Stimulated activated CD8-positive, alpha-beta memory T cell treated with anti-CD3 and anti-CD28 coated beads, Interleukin-7, amount 100 ng/mL, for 1 hour (primary cell): ENCODE data around the gene FOSL2.
A peak's percentile ranks its signal among the peaks of the same experiment; 100 is the strongest.
"Not testable (repeated sequence)": the region's sequence is repeated elsewhere in the genome, so short reads cannot be mapped to it uniquely, and the experiment has no call there.

Source experiments
- DNase-seq, 2 donors: peaks; one replicate each; pipeline ENCODE4 v3.0.0-alpha.2; 2020; ENCODE audit warnings: low read depth in 2 of 2

The FOSL2 gene

DNA sequence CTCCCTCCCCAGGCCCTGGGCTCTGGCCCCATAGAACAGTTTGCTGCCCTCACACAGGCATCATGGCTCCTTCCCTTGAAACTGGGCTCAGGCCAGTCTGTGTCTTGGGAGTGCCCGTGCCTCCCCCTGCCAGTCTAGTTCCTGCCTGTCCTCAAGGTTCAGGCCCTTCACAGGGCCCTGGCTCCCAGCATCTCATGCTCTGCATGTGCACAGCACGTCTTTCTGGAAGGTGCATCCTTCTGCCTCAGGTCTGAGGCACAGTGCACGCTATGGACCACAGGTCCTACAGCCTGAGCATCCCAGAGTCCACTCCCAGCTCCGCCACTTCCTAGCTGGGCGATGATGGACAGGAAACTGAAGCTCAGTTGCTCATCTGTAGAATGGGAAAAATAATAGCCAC is 35.6 kb upstream of the FOSL2 start:
- DNase-seq = no peak

DNA sequence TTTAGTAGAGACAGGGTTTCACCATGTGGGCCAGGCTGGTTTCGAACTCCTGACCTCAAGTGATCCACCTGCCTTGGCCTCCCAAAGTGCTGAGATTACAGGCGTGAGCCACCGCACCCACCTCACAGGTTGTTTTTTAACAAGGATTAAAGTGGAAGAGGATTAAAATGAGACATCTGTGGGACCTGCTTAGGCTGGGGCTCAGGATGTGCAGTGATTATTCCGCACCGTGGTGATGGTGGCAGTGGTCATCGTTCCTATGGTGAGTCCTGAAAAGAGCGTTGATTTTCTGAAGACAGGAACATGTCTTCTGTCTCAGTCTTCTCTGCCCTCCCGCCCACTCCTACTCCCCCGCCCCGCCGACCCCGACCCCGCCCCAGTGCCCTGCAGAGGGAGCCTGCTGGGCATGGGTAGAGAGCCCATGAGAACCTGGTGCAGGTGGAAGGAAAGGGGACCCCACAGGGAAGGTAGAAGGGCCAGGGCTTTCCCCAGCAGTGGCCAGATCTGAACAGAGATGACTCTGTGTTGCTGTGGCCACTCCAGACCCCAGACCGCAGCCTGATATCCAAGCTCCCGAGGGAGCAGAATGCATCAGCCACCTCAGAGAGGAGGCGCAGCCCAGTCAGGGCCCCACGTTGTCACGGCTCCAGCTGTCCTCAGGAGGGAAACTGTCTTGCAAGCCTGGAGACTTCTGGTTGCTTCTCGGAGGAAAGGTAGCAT is 34.5 kb upstream of the FOSL2 start:
- no peak for DNase-seq

DNA sequence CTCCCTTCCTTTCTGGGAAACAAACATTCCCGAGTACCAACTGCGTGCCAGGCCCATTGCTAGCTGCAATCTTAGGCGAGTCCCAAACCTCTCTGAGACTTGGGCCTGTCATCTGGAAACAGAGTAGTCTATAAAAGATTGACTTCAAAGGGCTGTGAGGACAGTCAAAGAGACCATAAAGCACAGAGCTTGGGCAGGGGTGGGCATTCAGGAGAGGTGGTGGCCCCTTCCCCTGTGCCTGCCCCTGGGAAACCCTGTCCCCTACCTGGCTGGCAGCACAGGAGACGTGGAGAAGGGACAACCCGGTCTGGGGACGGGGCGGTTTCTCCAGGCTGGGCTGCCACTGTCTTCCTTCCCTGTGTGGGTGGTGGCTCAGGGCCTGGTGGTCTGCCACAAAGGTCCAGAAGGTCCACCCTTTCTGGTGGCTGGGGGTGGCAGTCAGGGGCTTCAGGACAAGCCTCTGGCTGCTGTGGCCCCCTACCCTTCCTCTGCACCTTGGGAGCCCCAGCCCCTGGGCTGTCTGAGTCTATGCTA is 33.9 kb upstream of the FOSL2 start:
- no peak for DNase-seq

DNA sequence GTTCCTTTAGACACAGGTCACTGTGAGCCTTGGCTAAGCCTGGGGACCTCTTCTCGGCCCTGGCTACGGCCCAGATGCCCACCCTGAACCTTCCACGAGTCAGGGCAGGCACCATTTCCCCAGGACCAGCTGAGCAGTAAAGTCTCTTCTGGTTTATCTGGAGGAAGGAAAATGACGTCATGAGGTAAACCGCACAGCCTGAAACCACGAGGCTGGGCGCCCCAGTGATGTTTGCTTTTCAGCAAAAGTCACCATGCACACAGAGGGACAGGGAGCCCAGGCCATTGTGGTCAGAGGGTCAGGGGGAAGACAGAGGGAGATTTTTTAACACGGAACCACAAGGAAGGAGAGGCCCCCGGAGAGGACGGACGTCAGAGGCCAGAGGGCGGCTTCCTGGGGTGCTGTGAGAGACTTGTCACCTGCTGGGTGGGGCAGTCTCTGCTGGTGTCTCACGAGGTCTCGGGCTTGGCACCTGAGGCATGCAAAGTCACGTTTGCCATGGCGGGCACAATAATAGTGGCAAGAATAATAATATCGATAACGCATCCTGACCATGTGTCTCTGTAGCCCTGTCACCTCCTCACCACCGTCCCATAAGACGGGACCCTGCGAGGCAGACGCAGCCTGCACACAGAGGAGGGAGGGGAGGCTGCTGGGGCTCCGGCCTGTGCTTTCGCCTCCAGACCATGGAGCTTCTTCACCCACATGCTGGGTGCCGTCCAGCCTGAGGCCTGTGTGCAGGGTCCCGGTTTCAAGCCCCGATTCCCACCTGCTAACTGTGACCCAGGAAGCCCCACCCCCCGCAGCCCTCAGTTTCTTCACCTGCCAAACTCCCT is 33.2 kb upstream of the FOSL2 start:
- DNase-seq = peak; percentile 62 to 71

DNA sequence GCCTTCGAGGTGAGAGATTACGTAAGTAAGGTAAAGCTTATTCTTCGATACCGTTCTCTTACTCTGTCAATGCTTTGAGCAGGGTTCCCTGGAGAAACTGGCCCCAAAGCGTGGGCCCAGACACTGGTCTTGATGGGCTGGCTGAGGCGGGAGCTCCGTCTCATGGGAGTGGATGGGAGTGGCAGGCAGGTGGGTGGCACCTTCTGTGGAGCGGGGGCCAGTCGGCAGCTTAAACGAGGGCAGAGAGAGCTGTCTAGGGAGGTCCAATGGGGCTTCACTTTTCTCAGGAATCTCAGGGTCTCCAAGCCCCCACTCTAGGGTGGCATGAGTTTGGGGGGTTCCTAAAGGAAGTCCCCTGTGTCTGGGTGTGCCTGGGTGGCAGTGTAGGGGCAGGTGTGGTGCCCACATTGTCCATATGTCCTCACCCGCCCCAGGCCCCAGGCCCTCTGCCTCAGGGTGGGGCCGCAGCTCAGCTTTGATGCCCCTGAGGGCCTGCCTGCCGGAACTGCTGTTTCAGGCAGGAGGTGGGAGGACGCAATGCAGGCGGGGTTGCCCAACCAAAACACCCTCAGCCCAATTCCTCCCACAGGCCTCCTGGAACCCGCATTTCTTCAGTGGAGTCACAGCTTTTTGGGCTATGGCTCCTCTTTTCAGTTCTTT is 32.5 kb upstream of the FOSL2 start:
- no peak for DNase-seq

DNA sequence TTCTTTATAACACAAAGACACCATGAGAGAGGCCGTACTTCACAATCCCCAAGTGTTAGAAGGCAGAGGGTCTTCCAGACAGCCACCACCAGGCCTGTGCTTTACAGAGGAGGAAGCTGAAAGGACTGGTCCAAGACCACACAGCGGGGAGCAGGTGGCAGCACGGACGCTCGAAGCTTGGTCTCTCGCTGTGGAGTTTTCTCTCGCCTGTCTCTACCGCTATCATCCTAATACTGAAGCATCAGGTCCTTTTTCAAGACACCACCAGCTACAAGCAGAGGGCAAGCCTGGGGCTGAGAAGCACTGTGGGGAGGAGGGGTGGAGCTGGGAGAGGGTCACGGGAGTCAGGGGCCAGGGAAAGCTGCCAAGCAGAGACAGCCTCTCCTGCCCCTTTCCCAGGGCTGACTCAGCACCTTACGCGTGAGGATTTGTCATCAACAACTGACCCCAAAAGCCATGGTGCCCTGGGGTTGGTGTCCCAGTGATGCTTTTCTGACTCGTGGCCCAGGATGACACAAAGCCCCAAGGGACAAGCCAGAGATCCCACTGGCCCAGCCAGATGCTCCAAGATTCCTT is 31.9 kb upstream of the FOSL2 start:
- no peak for DNase-seq

DNA sequence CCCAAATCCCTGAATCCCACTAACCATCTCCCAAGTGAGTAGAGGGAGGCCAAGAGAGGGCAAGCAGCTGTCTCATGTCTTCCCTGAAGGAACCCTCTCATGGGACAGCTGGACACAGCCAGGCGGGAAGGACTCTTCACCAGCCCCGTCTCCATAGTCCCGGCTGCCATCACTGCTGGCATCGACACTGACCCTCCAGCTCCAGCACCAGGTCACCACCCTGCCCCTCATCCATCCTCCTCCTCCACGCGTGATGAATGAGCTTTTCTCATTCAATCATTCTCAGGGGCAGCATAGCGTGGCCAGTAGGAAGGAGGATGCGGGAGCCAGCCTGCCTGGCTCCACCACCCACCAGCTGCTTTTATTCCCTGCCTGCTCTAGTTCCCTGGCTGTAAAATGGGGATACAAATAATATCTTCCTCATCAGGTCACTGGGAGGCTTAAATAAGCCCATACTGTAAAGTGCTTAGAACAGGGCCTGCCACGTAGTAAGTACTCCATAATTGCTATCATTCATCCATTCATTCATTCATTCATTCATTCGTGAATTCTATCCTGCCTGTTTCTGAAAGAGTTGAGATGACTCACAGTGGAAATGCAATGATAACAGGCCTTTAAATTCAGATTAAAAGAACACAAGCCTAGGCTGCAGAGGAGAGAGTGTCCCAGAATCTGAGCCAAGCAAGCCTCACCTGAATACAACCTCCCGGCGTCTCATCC is 30.5 kb upstream of the FOSL2 start:
- no peak for DNase-seq

DNA sequence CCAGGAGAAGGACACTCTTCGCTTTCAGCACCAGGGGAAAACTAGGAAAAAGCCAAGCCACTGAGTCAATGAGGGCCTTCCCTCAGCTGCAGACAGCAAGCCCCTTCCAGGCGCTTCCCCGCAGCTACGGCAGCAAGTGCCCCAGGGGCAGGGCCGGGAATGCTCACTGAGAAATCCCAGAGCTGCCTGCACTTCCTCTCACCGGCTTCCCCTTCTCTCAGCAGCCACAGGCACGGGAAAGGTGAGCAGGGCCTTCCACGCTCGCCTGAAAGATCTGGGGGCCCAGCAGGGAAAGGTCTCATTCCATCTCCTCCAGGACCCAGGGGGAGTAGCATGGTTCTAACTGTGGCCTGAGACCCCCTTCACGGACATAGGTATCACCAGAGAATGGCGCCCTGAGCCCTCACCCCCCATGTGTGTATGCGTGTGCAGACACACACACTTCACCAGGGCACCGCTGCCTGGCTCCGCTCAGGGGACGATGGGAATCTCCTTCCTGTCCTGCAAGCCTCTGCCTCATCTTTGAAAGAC is 29.6 kb upstream of the FOSL2 start:
- no peak for DNase-seq

DNA sequence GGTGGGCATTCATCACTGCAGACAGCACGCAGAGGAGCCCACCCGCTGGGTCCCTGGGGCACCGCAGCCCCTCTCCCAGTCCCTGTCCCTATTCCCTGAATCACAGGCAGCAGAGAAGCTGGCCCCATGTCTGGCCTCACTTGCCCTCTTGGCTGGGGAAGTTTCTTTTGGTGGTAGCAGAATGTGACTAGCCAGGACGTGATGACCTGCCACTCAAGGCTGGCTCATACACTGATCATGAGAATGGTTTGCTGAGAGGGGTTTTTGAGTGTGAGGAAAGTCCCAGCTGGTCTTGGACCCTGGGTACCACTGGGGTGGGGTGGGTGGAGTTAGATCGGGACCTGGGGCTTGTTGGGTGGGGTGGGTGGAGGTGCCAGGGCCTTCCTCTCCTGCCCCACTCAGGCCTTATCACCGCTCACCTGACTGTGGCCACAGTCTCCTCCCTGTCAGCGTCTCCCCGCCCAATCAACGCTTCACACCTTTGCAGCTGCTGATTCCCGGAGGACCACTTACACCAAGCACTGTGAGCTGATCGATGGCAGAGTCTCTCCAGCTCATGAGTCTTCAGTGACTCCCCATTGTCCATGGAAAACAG is 28.9 kb upstream of the FOSL2 start:
- no peak for DNase-seq

DNA sequence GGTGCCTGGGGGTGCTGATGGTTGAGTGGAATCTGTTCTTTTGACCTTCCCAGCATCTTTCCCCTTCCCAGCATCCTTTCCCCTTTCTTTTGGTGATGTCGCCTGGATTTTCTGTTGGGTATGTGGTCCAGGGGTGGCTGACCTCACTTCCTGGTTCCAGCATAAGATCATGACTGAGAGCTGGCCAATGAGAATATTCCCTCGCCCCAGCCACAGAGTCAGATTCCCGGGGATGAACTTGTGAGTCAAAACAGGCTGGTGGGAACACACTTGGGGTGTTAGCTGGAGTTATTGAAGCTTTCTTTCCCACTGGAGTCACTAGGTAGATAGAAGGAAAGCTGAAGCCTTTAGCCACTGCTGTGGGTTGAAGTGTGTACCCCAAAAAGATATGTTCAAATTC is 28.0 kb upstream of the FOSL2 start:
- DNase-seq = no peak

DNA sequence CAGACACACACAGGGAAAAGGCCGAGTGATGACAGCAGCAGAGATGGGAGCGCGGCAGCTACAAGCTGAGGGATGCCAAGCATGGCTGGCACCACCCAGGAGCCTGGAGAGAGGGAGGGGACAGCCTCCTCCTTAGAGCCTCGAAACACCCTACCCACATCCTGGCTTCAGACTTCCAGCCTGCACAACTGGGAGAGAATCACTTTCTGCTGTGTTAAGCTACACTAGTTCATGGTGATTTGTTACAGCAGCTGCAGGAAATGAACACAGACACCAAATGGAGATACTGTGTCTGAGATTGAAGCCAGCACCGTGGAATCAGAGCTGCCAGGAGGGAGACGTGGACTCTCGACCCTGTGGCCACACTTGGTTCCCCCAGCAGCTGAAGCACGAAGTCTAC is 27.5 kb upstream of the FOSL2 start:
- no peak for DNase-seq

DNA sequence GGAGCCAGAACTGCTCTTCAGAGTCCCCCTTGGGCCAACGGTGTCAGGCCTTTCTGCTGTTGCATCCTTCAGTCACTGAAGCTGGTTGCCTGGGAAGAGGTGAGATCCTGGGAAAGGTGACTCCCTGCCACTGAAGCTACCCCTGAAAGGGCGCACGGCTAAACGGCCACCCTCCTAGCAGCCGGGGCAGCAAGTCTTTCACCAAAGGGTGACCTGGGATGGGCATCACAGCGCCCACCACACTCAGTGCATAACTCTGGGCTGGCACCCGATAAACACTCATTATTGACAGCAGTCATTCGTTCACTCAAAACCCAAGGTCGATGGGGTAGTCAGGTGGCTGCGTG is 26.5 kb upstream of the FOSL2 start:
- DNase-seq = no peak

DNA sequence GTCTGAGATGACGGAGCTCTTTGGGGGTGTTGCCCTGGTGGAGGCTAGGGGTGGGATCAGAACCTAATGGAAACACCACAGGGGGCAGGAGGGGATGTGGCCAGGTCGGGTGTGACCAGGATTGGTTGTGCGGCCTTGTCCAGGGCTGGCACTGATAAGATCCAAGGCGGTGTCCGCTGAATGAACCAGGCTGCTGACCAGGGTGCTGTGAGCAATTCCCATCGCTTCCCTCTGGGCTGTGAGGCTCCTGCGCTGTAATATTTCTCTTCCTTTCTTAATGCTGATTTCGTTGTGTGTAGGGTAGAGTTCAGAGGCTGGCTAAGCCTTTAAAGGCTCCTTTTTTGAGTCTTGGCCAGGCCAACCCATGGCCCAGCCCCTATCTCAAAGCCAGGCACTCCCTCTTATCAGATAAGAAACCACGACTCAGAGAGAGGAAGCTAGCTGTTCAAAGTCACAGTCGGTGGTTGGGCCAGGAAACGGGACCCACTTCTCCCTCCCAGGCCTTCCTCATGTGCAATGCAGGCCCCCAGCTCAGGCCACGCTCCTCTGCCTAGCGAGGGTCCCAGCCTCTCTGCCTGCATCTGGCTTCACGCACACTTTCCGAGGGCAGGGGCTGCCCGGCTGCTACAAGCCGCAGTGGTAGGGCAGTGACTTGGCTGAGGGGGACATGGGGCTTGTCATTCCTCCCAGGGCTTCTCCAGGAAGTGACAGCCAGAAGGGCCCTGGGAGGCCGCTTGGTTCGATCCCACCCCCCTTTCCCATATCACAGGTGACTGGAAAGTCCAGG is 26.0 kb upstream of the FOSL2 start:
- DNase-seq = no peak

DNA sequence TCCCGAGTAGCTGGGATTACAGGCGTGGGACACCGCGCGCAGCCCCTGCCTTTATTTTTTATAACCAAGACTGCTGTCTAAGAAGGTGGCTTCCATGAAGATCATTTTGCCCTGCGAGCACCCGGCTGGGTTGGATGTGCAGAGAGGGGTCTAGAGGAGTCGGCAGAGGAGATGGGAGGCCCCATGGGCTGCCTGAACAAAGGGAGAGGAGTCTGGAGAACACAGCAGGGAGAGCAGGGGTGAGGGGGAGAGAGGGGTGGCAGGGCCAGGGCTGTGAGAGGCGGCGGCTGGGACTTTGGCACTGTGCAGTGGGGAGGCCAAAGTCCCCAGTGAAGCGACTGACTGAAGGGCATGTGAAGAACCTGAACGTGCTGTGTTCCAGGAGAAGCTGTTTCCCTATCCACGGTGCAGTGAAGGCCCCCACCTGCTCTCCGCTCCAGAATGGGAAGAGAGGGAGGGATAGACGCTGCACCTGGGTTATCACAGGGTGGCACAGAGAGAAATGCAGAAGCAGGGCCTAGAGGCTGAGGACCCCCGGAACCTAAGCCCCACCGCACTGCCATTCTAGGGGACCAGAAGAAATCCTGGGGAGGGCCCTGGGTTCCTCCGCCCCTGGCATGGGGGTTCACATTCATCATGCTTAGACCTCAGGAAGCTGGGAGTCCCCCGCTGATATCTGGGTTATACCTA is 24.8 kb upstream of the FOSL2 start:
- no peak for DNase-seq

DNA sequence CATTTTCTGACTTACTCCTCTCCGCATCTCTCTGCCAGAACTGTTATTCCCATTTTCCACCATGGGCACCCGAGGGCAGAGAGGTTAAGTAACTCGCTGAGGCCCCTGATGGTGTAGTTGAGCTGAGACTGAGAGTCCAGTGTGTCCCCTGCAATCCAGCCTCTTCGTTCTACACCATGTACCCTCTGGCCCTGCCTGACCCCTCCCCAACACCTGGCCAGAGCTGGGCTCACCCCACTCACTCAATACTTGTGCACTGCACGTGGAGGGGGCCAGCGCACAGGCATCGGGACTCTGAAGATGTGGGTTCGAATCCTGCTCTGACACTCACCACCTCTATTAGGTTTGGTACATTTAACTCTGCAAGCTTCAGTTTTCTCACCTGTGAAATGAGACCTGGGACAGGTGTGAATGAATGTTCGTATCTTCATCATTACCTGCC is 24.3 kb upstream of the FOSL2 start:
- DNase-seq = no peak

DNA sequence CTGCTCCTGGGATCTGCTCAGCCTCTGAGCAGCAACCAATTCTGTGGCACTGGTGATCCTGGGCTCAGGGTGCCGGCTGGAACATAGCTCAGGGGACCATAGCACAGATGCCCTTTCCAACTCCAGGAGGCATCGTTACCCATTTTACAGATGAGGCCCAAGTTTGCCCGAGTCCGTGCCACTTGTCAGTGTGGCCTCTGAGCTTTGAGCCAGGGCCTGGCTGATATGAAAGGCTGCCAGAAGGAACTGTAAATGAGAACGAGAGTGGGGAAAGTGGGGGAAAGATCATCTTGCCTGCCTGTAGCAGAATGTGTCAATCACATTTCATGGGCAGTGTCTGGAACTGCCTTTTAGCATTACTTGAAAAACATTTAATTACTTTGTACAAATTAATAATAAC is 23.3 kb upstream of the FOSL2 start:
- DNase-seq = no peak

DNA sequence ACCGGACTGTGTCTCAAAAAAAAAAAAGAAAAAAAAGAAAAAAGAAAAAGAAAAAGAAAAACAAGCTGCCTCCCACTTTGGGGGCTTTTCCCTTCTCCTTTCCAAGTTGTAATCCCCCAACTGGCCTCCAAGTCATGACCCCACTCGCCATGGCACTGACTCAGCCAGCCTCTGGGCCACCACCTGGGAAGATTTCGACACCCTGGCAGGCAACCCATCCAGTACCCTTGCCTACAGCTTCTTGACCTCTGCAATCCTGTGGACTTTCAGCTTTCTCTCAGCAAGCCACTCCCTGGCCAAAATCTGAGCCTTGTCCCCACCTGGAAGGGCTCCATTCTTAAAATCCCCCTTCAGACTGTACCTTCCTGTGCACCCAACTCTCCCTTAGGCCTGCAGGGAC is 22.3 kb upstream of the FOSL2 start:
- DNase-seq = no peak

DNA sequence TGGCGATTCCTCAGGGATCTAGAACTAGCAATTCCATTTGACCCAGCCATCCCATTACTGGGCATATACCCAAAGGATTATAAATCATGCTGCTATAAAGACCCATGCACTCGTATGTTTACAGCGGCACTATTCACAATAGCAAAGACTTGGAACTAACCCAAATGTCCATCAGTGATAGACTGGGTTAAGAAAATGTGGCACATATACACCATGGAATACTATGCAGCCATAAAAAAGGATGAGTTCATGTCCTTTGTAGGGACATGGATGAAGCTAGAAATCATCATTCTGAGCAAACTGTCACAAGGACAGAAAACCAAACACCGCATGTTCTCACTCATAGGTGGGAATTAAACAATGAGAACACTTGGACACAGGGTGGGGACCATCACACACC is 20.9 kb upstream of the FOSL2 start:
- not testable (repeated sequence) for DNase-seq

DNA sequence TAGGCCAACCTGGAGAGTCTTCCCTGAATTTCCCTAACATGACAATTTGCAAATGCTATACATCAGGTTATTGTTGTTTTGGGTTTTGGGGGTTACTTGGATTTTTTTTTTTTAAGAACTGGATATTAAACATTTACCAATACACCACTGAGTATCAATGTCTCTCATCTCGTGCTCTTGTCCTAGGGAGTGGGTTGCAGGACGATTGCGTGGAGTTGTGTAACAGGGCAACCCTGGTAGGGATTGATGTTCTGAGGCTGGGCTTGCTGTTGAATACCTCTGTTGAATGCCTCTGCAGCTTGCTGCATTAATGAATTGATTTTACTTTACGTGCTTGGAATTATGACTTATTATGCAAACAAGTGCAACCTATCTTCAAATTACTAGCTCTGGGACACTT is 18.8 kb upstream of the FOSL2 start:
- DNase-seq = no peak

DNA sequence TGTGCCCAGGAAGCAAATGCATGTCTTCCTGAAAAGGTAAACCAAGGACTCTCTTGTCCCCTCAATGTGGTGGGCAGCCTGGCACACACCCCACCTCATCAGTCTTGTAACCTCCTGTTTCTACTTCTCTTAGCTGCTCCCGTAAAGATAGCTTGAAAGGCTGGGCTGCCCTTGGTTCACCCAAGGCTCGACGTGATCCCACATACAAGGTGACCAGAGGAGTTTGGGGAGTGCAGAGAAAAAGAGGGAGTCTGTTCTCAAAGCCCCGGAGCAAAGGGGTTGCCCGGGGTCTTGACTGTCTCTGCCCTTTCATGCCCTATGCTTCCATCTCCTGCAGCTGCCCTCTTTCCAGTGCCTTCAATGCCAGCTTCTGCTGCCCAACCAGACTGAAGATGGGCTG is 18.3 kb upstream of the FOSL2 start:
- DNase-seq = no peak
